Skeletal muscle tissue (tissue), 4 donors: ENCODE results near the gene RHO. TPM values are rescaled to one million over a fixed set of nuclear protein-coding genes. Genes with fewer than 3 reads are reported as not detected.

Experiments
- H3K27ac ChIP-seq: one replicate; pipeline ENCODE4 v1.7.0; 2013; ENCODE audit warnings: mild to moderate bottlenecking, low read depth, low read length, inconsistent platforms
- H3K27me3 ChIP-seq, 3 donors: one replicate each; pipeline ENCODE4 v1.7.0; 2013; ENCODE audit warnings: low read length in 3 of 3; ENCODE audit not compliant: control insufficient read depth in 3 of 3, insufficient read depth in 3 of 3
- H3K36me3 ChIP-seq, 3 donors: one replicate each; pipeline ENCODE4 v1.7.0; 2013; ENCODE audit warnings: low read length in 3 of 3; ENCODE audit not compliant: control insufficient read depth in 3 of 3, insufficient read depth in 3 of 3
- H3K4me1 ChIP-seq, 3 donors: one replicate each; pipeline ENCODE4 v1.7.0; 2013; ENCODE audit warnings: low read length in 3 of 3, mild to moderate bottlenecking in 3 of 3; ENCODE audit not compliant: control insufficient read depth in 3 of 3, insufficient read depth in 3 of 3
- H3K4me3 ChIP-seq, 3 donors: one replicate each; pipeline ENCODE4 v1.7.0; 2013; ENCODE audit warnings: low read length in 3 of 3
- H3K9ac ChIP-seq, 3 donors: one replicate each; pipeline ENCODE4 v1.7.0; 2013; ENCODE audit warnings: low read length in 3 of 3, mild to moderate bottlenecking in 3 of 3, moderate library complexity in 2 of 3, low read depth in 1 of 3
- H3K9me3 ChIP-seq, 3 donors: one replicate each; pipeline ENCODE4 v1.7.0; 2013; ENCODE audit warnings: low read length in 3 of 3; ENCODE audit not compliant: control insufficient read depth in 3 of 3
- total RNA-seq: library from RNA; depleted of rRNA; stranded (reverse); fragments of >200 nt; gene quantifications from one replicate; pipeline ENCODE4 v1.2.3, GENCODE V29; 2014
- donor health status: Osteomylitis.

RHO gene
- total RNA-seq, 1 donor from 2014 or later = not detected

GRCh38 chr3:129569856-129570255 lies 41.4 kb downstream of the RHO start:
- Histone ChIP-seq H3K4me3 (no peak overlapping the region), H3K9ac (no peak overlapping the region), H3K4me1 (peaks cover 8 to 22% (median 18%) of the 10 kb centered on the region in 3 donors), H3K36me3 (peaks cover 26 to 62% (median 47%) of the 10 kb centered on the region in 3 donors), H3K9me3 (no peaks in the 10 kb centered on the region), H3K27me3 (no peaks in the 10 kb centered on the region), H3K27ac (no peak overlapping the region)

GRCh38 chr3:129571605-129572547 lies 43.4 kb downstream of the RHO start:
- no peak overlapping the region for H3K27ac ChIP-seq
- no peak overlapping the region for H3K4me3 ChIP-seq
- H3K9ac ChIP-seq = no peak overlapping the region
- peaks cover 21 to 52% (median 37%) of the 10 kb centered on the region in 3 donors for H3K36me3 ChIP-seq
- H3K4me1 ChIP-seq = peaks cover 10 to 13% (median 10%) of the 10 kb centered on the region in 3 donors
- no peaks in the 10 kb centered on the region for H3K27me3 ChIP-seq
- no peaks in the 10 kb centered on the region for H3K9me3 ChIP-seq

GRCh38 chr3:129572603-129573002 lies 44.2 kb downstream of the RHO start:
- peaks cover 6 to 11% (median 6%) of the 10 kb centered on the region in 3 donors for H3K4me1 ChIP-seq
- H3K9ac ChIP-seq = no peak overlapping the region
- H3K36me3 ChIP-seq = peaks cover 15 to 46% (median 34%) of the 10 kb centered on the region in 3 donors
- no peaks in the 10 kb centered on the region for H3K9me3 ChIP-seq
- no peak overlapping the region for H3K27ac ChIP-seq
- no peaks in the 10 kb centered on the region for H3K27me3 ChIP-seq
- H3K4me3 ChIP-seq = no peak overlapping the region

GRCh38 chr3:129573493-129573892 lies 45.1 kb downstream of the RHO start:
- peaks cover 15 to 50% (median 35%) of the 10 kb centered on the region in 3 donors for H3K36me3 ChIP-seq
- no peaks in the 10 kb centered on the region for H3K9me3 ChIP-seq
- H3K9ac ChIP-seq = no peak overlapping the region
- H3K27me3 ChIP-seq = no peaks in the 10 kb centered on the region
- no peak overlapping the region for H3K27ac ChIP-seq
- H3K4me3 ChIP-seq = no peak overlapping the region
- peaks cover 13 to 19% (median 14%) of the 10 kb centered on the region in 3 donors for H3K4me1 ChIP-seq

- no peaks in the 10 kb centered on the region for H3K27me3 ChIP-seq
- H3K9me3 ChIP-seq = no peaks in the 10 kb centered on the region
- H3K9ac ChIP-seq = no peak overlapping the region
- no peak overlapping the region for H3K4me3 ChIP-seq
- peaks cover 17 to 24% (median 18%) of the 10 kb centered on the region in 3 donors for H3K4me1 ChIP-seq
- peaks cover 15 to 51% (median 35%) of the 10 kb centered on the region in 3 donors for H3K36me3 ChIP-seq
- H3K27ac ChIP-seq = no peak overlapping the region
Observed at GRCh38 chr3:129574206-129574605, 45.8 kb downstream of the RHO start.

- H3K27ac ChIP-seq = no peak overlapping the region
- H3K36me3 ChIP-seq = peaks cover 9 to 48% (median 27%) of the 10 kb centered on the region in 3 donors
- H3K9ac ChIP-seq = no peak overlapping the region
- H3K9me3 ChIP-seq = no peaks in the 10 kb centered on the region
- no peak overlapping the region for H3K4me3 ChIP-seq
- H3K4me1 ChIP-seq = peaks cover 17 to 33% (median 24%) of the 10 kb centered on the region in 3 donors
- H3K27me3 ChIP-seq = no peaks in the 10 kb centered on the region
Observed at GRCh38 chr3:129575233-129575996, 47.0 kb downstream of the RHO start.

- Histone ChIP-seq H3K27me3 (no peaks in the 10 kb centered on the region), H3K4me1 (peaks cover 17 to 33% (median 26%) of the 10 kb centered on the region in 3 donors), H3K9ac (no peak overlapping the region), H3K36me3 (peaks cover 9 to 48% (median 31%) of the 10 kb centered on the region in 3 donors), H3K9me3 (no peaks in the 10 kb centered on the region), H3K27ac (peak overlapping the region; percentile 60), H3K4me3 (no peak overlapping the region)
Observed at GRCh38 chr3:129575997-129576384, 47.6 kb downstream of the RHO start.

GRCh38 chr3:129576514-129577352 lies 48.3 kb downstream of the RHO start:
- peaks cover 9 to 51% (median 31%) of the 10 kb centered on the region in 3 donors for H3K36me3 ChIP-seq
- peaks cover 17 to 33% (median 26%) of the 10 kb centered on the region in 3 donors for H3K4me1 ChIP-seq
- H3K27me3 ChIP-seq = no peaks in the 10 kb centered on the region

GRCh38 chr3:129577366-129577765 lies 48.9 kb downstream of the RHO start:
- Histone ChIP-seq H3K36me3 (peaks cover 9 to 48% (median 28%) of the 10 kb centered on the region in 3 donors), H3K27ac (peak overlapping the region; percentile 60), H3K9ac (no peak overlapping the region)

More at GRCh38 chr3:129576514-129577352, 48.3 kb downstream of the RHO start:
- Histone ChIP-seq H3K27ac (peak overlapping the region; percentile 60), H3K9me3 (no peaks in the 10 kb centered on the region), H3K9ac (peak overlapping the region in 1 of 3 donors; percentile 8), H3K4me3 (no peak overlapping the region)

More at GRCh38 chr3:129577366-129577765, 48.9 kb downstream of the RHO start:
- Histone ChIP-seq H3K9me3 (no peaks in the 10 kb centered on the region), H3K4me1 (peaks cover 17 to 33% (median 26%) of the 10 kb centered on the region in 3 donors), H3K27me3 (no peaks in the 10 kb centered on the region), H3K4me3 (no peak overlapping the region)
